HepG2 (cell line): ENCODE measurements around the gene PRSS33. TPM values are rescaled to one million over a fixed set of nuclear protein-coding genes. Genes with fewer than 3 reads are reported as not detected.

ENCODE experiments used
- BRD4 ChIP-seq: sonication (generic); formaldehyde crosslinking; IDR thresholded peaks from 2 replicates; pipeline ENCODE4 v1.4.0; 2020; ENCODE audit warnings: missing genetic modification reagents
- HNRNPH1 ChIP-seq: fragments of 200-400 bp; formaldehyde crosslinking; optimal IDR thresholded peaks from 2 replicates; pipeline ENCODE3; 2017; ENCODE audit warnings: mild to moderate bottlenecking, low read depth, low read length
- HOMEZ ChIP-seq: IDR thresholded peaks from 2 replicates; pipeline ENCODE4 v1.6.1; 2016; ENCODE audit warnings: low read depth
- PAF1 ChIP-seq: IDR thresholded peaks from 2 replicates; pipeline ENCODE4 v1.6.1; 2016; ENCODE audit warnings: missing genetic modification reagents, missing compliant biosample characterization
- POLR2AphosphoS5 ChIP-seq: IDR thresholded peaks from 2 replicates; pipeline ENCODE4 v1.6.1; 2012; ENCODE audit warnings: low read depth, low read length
- RBFOX2 ChIP-seq: fragments of 200-400 bp; formaldehyde crosslinking; IDR thresholded peaks from 2 replicates; pipeline ENCODE4 v1.6.1; 2017; ENCODE audit warnings: low read depth, mild to moderate bottlenecking, low read length
- TFDP2 ChIP-seq: sonication (generic); formaldehyde crosslinking; IDR thresholded peaks from 2 replicates; pipeline ENCODE4 v1.4.0; 2020; ENCODE audit warnings: missing genetic modification reagents
- XBP1 ChIP-seq: sonication (generic); formaldehyde crosslinking; IDR thresholded peaks from 2 replicates; pipeline ENCODE4 v1.5.0; 2020; ENCODE audit warnings: missing genetic modification reagents
- ZNF577 ChIP-seq: sonication (generic); formaldehyde crosslinking; IDR thresholded peaks from 2 replicates; pipeline ENCODE4 v1.4.0; 2020; ENCODE audit warnings: mild to moderate bottlenecking, low read depth, missing genetic modification reagents, borderline replicate concordance
- ZNF619 ChIP-seq: sonication (generic); formaldehyde crosslinking; IDR thresholded peaks from 2 replicates; pipeline ENCODE4 v1.4.0; 2020; ENCODE audit warnings: mild to moderate bottlenecking, missing genetic modification reagents
- ZNF737 ChIP-seq: sonication (generic); formaldehyde crosslinking; IDR thresholded peaks from 2 replicates; pipeline ENCODE4 v1.5.0; 2020; ENCODE audit warnings: missing genetic modification reagents, mild to moderate bottlenecking, borderline replicate concordance
- polyA plus RNA-seq, 8 experiments: library from polyadenylated mRNA; depleted of rRNA in 3 of 8; stranded (reverse) in 7 of 8; unstranded in 1 of 8; fragments of >200 nt; fragmentation: Illumina TruSeq in 4 of 8; extraction: Trizol in 4 of 8; gene quantifications; 2 replicates each; pipeline versions ENCODE4 v1.2.1 to v1.2.3, GENCODE V29; 2011 to 2016; ENCODE audit warnings: low read depth in 4 of 8, missing spikeins in 1 of 8, mixed read lengths in 1 of 8; ENCODE audit not compliant: insufficient read depth in 1 of 8
- total RNA-seq, 5 experiments: library from RNA; depleted of rRNA; stranded (reverse); fragments of >200 nt; fragmentation: Illumina TruSeq; extraction: Trizol; gene quantifications; 2 replicates each; pipeline ENCODE4 v1.2.3, GENCODE V29; 2016; ENCODE audit warnings: low read depth in 1 of 5
- TF ChIP-seq, protein P1 (sequence below): sonication (generic); formaldehyde crosslinking; conservative IDR thresholded peaks from 2 replicates; pipeline ENCODE4 v1.8.0; 2022; ENCODE audit warnings: mild to moderate bottlenecking, moderate library complexity, missing genetic modification reagents
- TF ChIP-seq, protein P2 (sequence below): sonication (generic); formaldehyde crosslinking; IDR thresholded peaks from one replicate; pipeline ENCODE4 v1.5.1; 2020; ENCODE audit warnings: mild to moderate bottlenecking, missing genetic modification reagents; ENCODE audit errors: not compliant biosample characterization

Gene PRSS33
- total and polyA plus RNA-seq, 2 of the 13 experiments (the other 11 are each of a cell fraction or from before 2014, with no cell fraction given) = not detected

GRCh38 chr16:2776500-2777139, 10.7 kb downstream of the PRSS33 start (continued):
- TF ChIP-seq, protein P1, sequence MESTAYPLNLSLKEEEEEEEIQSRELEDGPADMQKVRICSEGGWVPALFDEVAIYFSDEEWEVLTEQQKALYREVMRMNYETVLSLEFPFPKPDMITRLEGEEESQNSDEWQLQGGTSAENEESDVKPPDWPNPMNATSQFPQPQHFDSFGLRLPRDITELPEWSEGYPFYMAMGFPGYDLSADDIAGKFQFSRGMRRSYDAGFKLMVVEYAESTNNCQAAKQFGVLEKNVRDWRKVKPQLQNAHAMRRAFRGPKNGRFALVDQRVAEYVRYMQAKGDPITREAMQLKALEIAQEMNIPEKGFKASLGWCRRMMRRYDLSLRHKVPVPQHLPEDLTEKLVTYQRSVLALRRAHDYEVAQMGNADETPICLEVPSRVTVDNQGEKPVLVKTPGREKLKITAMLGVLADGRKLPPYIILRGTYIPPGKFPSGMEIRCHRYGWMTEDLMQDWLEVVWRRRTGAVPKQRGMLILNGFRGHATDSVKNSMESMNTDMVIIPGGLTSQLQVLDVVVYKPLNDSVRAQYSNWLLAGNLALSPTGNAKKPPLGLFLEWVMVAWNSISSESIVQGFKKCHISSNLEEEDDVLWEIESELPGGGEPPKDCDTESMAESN (CRISPR knock-in tag) = no peak
- TF ChIP-seq RBFOX2 (no peak), ZNF619 (CRISPR knock-in tag) (no peak; the same call in 1 of the 2 replicates), HOMEZ (CRISPR knock-in tag) (no peak), HNRNPH1 (no peak), ZNF577 (CRISPR knock-in tag) (no peak), ZNF737 (CRISPR knock-in tag) (no peak), XBP1 (CRISPR knock-in tag) (no peak), BRD4 (CRISPR knock-in tag) (no peak), PAF1 (CRISPR knock-in tag) (no peak), POLR2AphosphoS5 (no peak), TFDP2 (CRISPR knock-in tag) (no peak)
- TF ChIP-seq, protein P2, sequence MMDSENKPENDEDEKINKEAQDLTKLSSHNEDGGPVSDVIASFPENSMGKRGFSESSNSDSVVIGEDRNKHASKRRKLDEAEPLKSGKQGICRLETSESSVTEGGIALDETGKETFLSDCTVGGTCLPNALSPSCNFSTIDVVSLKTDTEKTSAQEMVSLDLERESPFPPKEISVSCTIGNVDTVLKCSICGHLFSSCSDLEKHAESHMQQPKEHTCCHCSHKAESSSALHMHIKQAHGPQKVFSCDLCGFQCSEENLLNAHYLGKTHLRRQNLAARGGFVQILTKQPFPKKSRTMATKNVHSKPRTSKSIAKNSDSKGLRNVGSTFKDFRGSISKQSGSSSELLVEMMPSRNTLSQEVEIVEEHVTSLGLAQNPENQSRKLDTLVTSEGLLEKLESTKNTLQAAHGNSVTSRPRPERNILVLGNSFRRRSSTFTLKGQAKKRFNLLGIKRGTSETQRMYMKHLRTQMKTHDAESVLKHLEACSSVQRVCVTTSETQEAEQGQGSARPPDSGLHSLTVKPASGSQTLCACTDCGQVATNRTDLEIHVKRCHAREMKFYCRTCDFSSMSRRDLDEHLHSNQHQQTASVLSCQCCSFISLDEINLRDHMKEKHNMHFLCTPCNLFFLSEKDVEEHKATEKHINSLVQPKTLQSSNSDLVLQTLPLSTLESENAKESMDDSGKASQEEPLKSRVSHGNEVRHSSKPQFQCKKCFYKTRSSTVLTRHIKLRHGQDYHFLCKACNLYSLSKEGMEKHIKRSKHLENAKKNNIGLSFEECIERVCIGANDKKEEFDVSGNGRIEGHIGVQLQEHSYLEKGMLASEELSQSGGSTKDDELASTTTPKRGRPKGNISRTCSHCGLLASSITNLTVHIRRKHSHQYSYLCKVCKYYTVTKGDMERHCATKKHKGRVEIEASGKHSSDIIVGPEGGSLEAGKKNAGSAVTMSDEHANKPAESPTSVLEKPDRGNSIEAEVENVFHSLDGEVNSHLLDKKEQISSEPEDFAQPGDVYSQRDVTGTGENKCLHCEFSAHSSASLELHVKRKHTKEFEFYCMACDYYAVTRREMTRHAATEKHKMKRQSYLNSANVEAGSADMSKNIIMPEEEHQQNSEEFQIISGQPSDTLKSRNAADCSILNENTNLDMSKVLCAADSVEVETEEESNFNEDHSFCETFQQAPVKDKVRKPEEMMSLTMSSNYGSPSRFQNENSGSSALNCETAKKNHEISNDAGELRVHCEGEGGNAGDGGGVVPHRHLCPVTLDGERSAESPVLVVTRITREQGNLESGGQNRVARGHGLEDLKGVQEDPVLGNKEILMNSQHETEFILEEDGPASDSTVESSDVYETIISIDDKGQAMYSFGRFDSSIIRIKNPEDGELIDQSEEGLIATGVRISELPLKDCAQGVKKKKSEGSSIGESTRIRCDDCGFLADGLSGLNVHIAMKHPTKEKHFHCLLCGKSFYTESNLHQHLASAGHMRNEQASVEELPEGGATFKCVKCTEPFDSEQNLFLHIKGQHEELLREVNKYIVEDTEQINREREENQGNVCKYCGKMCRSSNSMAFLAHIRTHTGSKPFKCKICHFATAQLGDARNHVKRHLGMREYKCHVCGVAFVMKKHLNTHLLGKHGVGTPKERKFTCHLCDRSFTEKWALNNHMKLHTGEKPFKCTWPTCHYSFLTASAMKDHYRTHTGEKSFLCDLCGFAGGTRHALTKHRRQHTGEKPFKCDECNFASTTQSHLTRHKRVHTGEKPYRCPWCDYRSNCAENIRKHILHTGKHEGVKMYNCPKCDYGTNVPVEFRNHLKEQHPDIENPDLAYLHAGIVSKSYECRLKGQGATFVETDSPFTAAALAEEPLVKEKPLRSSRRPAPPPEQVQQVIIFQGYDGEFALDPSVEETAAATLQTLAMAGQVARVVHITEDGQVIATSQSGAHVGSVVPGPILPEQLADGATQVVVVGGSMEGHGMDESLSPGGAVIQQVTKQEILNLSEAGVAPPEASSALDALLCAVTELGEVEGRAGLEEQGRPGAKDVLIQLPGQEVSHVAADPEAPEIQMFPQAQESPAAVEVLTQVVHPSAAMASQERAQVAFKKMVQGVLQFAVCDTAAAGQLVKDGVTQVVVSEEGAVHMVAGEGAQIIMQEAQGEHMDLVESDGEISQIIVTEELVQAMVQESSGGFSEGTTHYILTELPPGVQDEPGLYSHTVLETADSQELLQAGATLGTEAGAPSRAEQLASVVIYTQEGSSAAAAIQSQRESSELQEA (CRISPR knock-in tag) = peak; percentile 51
